Stimulated activated naive CD8-positive, alpha-beta T cell treated with anti-CD3 and anti-CD28 coated beads, Interleukin-15, amount 100 ng/mL, for 72 hours (primary cell): ENCODE results near the gene GARIN5A.
"Not testable (repeated sequence)": the region's sequence is repeated elsewhere in the genome, so short reads cannot be mapped to it uniquely, and the experiment has no call there.

Experiments used
- ATAC-seq: fragments of 150-1000 bp; cut with Tn5 transposase; 2 replicates; pipeline ENCODE4 v1.10.0; 2021; ENCODE audit warnings: mild to moderate bottlenecking, moderate library complexity
- DNase-seq, 2 donors: peaks; one replicate each; pipeline ENCODE4 v3.0.0; 2021 to 2022
- H3K27ac Mint-ChIP-seq, 2 donors: one replicate each; pipeline ENCODE4 v1.8.0; 2022; ENCODE audit warnings: mild to moderate bottlenecking in 2 of 2, mixed read lengths in 2 of 2, moderate library complexity in 2 of 2
- H3K27me3 Mint-ChIP-seq: one replicate; pipeline ENCODE4 v1.8.0; 2022; ENCODE audit warnings: mixed read lengths
- H3K4me1 Mint-ChIP-seq: one replicate; pipeline ENCODE4 v1.8.0; 2022; ENCODE audit warnings: mild to moderate bottlenecking, mixed read lengths
- H3K4me3 Mint-ChIP-seq, 2 donors: one replicate each; pipeline ENCODE4 v1.8.0; 2022; ENCODE audit warnings: mild to moderate bottlenecking in 2 of 2, mixed read lengths in 2 of 2, moderate library complexity in 1 of 2
- H3K9me3 Mint-ChIP-seq, 2 donors: one replicate each; pipeline ENCODE4 v1.8.0; 2022; ENCODE audit warnings: mixed read lengths in 2 of 2

Gene GARIN5A

GRCh38 chr19:50482916-50483315 lies 6.3 kb upstream of the GARIN5A start:
- Mint-ChIP-seq H3K4me3 (no peak overlapping the region), H3K27ac (no peak overlapping the region), H3K9me3 (no peaks in the 10 kb centered on the region), H3K27me3 (no peaks in the 10 kb centered on the region), H3K4me1 (peaks cover 15% of the 10 kb centered on the region)
- DNase-seq (no peak), ATAC-seq (no peak)

DNA sequence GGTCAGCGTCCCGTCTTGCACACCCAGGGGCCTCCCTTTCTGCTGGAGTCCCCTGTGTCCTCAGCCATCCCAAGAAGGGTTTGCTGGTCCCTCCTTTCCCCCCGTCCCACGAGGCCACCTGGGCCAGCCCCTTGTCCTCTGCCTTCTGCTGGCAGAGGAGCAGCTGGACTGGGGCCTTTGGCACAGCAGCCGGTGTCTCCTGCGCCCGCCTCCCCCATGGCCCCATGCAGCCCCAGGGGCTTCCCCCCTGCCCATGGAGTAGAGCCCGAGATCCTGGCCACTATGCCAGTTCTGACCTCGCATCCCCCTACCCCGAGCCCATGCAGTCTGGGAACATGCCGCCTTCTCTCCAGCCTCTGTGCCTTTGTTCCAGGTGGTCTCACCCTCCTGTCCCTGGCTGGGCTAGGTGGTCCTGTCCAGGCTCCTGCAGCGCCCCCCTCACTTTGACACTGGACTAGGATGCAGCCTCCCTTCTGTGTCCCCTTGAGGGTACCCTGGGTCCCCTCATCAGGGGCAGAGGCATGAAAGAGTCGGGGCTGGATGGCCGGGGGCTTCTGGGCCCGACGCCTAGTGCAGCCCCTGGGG lies 5.7 kb upstream of the GARIN5A start:
- peak overlapping the region in 1 of 2 donors; percentile 67 for H3K27ac Mint-ChIP-seq
- ATAC-seq (no peak), DNase-seq (no peak)
- H3K9me3 Mint-ChIP-seq: no peaks in the 10 kb centered on the region
- no peaks in the 10 kb centered on the region for H3K27me3 Mint-ChIP-seq
- peaks cover 20% of the 10 kb centered on the region for H3K4me1 Mint-ChIP-seq
- H3K4me3 Mint-ChIP-seq: no peak overlapping the region

DNA sequence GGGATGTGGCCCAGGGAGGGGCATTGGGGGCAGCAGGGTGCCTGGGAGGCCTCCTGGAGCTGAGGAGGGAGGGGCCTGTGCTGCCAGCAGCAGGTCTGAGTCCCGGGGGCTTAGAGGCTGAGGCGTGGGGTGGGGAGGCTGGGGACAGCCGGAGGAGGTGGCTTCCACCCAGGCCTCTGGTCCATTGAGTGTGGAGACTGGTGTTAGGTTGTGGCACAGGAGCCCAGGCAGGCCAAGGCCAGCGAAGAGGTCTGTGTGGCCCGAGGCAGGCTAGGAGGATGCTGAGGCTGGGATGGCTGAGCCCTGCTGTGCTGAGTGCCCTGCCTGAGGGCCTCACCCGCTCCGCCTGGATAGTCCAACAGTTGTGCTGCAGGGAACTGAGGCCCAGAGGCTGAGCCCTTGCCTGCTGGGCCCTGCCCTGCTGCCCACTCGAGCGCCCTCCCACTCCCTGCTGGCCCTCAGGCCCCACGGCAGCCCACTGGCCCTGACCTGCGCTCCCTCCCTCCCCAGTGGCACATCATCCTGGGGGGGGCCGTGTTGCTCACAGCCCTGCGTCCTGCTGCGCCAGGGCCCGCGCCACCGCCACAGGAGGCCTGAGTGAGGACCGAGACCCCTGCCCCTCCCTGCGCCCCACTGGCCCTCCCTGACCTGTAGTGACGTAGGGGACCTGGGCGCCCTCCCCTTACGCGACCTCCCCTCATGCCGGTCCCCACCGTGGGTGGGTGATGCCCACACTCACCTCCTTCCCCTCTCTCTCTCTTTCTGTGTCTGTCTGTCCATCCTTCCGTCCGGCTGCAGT lies 4.9 kb upstream of the GARIN5A start:
- Mint-ChIP-seq H3K27ac (peak overlapping the region in 1 of 2 donors; percentile 46), H3K9me3 (no peaks in the 10 kb centered on the region), H3K27me3 (no peaks in the 10 kb centered on the region), H3K4me3 (no peak overlapping the region), H3K4me1 (peaks cover 28% of the 10 kb centered on the region)
- ATAC-seq: peak; percentile 60
- DNase-seq: no peak

DNA sequence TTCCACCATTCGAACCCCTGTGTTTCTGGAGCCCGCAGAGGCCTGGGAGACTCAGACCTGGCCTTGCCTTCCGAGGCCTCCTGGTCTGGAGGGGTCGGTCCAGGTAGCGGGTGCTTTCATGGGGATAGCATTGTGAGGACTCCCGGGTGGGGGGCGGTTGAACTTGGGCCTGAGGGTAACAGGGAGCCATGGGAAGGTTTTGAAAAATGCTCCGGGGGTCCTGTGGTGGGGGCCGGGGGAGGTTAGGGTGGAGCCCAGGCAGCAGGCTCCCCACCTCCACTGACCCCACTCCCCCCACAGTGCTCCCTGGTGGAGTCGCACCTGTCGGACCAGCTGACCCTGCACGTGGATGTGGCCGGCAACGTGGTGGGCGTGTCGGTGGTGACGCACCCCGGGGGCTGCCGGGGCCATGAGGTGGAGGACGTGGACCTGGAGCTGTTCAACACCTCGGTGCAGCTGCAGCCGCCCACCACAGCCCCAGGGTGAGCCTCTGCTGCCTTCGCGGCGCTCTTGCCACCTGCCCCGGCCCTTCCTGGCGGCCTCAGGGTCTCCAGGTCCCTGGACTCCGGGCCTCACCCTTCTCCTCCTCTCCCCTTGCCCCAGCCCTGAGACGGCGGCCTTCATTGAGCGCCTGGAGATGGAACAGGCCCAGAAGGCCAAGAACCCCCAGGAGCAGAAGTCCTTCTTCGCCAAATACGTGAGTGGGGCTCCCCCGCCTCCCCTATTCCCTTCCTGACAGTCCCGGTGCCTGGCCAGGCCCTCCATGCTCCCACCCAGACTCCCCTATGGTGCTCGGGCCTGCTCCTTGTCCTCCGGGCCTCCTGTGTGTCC lies 3.8 kb upstream of the GARIN5A start:
- DNase-seq (no peak), ATAC-seq (no peak)
- Mint-ChIP-seq H3K9me3 (peaks cover 0 to 7% of the 10 kb centered on the region in 2 donors), H3K4me1 (peaks cover 39% of the 10 kb centered on the region), H3K27ac (peak overlapping the region; percentile 19 to 34), H3K27me3 (no peaks in the 10 kb centered on the region), H3K4me3 (no peak overlapping the region)

- Mint-ChIP-seq H3K9me3 (peaks cover 0 to 7% of the 10 kb centered on the region in 2 donors), H3K4me1 (peaks cover 46% of the 10 kb centered on the region), H3K4me3 (no peak overlapping the region), H3K27ac (no peak overlapping the region), H3K27me3 (no peaks in the 10 kb centered on the region)
- DNase-seq: no peak
- no peak for ATAC-seq
Observed at GRCh38 chr19:50479761-50480251, 3.2 kb upstream of the GARIN5A start.

- peak overlapping the region in 1 of 2 donors; percentile 24 for H3K4me3 Mint-ChIP-seq
- DNase-seq (no peak), ATAC-seq (no peak)
- peaks cover 0 to 7% of the 10 kb centered on the region in 2 donors for H3K9me3 Mint-ChIP-seq
- H3K4me1 Mint-ChIP-seq: peaks cover 46% of the 10 kb centered on the region
- peak overlapping the region; percentile 46 to 78 for H3K27ac Mint-ChIP-seq
- H3K27me3 Mint-ChIP-seq: no peaks in the 10 kb centered on the region
Observed at GRCh38 chr19:50478901-50479715, 2.5 kb upstream of the GARIN5A start.

DNA sequence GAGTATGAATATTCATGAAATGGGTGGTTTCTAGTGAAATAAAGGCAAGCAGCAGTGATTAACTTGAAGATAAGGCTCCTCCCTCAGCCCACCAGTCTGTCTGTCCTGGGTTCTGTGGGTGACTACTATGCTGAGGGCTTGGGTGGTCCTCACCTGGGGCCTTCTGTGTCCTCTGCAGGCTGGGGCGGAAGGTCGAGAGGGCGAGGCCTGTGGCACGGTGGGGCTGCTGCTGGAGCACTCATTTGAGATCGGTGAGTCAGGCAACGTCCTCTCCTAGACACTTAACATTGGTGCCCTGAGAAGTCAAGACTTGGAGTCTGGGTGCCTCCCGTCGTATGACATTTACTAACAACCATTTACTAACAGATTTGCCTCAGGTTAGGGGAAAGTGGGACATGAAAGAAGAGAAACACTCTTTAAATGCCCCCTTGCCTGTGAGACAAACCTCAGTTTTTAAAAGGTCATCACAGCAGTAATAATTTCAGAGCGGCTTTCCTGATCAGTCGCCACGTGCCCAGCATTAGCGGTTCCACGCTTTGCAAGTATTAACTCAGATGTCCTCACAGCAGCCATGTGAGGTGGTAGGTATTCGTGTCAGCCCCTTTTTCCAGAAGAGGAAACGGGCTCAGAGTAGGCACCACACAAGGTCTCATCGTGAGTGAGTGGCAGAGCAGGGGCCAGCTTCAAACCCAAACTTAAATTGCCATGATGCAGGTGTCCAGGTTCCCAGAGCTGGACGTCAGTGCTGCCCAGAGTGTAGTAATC lies 1.3 kb upstream of the GARIN5A start:
- DNase-seq (no peak), ATAC-seq (no peak)
- peaks cover 46% of the 10 kb centered on the region for H3K4me1 Mint-ChIP-seq
- no peaks in the 10 kb centered on the region for H3K27me3 Mint-ChIP-seq
- H3K27ac Mint-ChIP-seq: peak overlapping the region; percentile 2 to 3
- H3K4me3 Mint-ChIP-seq: peak overlapping the region; percentile 95 to 100
- peaks cover 0 to 7% of the 10 kb centered on the region in 2 donors for H3K9me3 Mint-ChIP-seq

DNA sequence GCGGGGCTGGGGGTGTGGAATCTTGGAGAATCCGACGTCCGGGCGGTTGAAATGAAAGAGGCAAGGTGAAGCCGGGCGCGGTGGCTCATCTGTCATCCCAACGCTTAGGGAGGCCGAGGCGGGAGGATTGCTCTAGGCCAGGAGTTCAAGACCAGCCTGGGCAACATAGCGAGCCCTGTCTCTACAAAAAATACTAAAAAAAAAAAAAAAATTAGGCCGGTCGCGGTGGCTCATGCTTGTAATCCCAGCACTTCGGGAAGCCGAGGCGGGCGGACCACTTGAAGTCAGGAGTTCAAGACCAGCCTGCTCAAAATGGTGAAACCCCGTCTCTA lies 225 bp upstream of the GARIN5A start:
- peaks cover 46% of the 10 kb centered on the region for H3K4me1 Mint-ChIP-seq
- peaks cover 0 to 7% of the 10 kb centered on the region in 2 donors for H3K9me3 Mint-ChIP-seq
- H3K4me3 Mint-ChIP-seq: peak overlapping the region; percentile 95 to 100
- DNase-seq (no peak), ATAC-seq (peak; percentile 7)
- H3K27ac Mint-ChIP-seq: peak overlapping the region; percentile 97 to 99
- H3K27me3 Mint-ChIP-seq: no peaks in the 10 kb centered on the region

DNA sequence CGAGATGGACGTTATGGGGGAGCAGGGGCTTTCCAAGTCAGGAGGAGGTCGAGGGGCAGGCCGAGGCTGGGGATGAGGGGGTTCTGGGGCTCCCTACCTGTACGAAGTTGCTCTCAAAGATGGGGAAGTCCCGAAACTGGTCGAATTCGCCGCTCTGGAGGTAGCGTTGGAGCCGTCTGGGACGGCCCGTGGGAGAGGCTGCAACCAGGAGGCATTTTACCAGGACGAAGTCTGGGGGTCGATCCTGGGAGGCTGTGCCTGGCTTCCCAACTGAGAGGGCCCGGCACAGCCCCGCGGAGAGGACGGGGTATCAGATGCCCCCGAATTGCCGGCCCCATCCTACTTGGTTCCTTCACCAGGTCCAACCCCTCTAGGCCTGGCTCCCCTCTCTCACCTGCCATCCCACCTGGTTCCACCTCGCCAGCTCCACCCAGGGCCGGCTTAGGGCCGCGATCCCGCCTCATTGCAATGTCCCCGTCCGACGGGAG lies 868 bp downstream of the GARIN5A start:
- Mint-ChIP-seq H3K4me3 (peak overlapping the region; percentile 71 to 100), H3K9me3 (peaks cover 0 to 7% of the 10 kb centered on the region in 2 donors), H3K4me1 (peaks cover 46% of the 10 kb centered on the region), H3K27me3 (no peaks in the 10 kb centered on the region), H3K27ac (peak overlapping the region in 1 of 2 donors; percentile 99)
- ATAC-seq (peak; percentile 6), DNase-seq (no peak)

GRCh38 chr19:50475101-50475568 lies 1.5 kb downstream of the GARIN5A start:
- H3K4me1 Mint-ChIP-seq: peaks cover 46% of the 10 kb centered on the region
- H3K27me3 Mint-ChIP-seq: no peaks in the 10 kb centered on the region
- DNase-seq: no peak
- peak overlapping the region in 1 of 2 donors; percentile 99 for H3K27ac Mint-ChIP-seq
- ATAC-seq: no peak
- H3K9me3 Mint-ChIP-seq: peaks cover 0 to 7% of the 10 kb centered on the region in 2 donors
- peak overlapping the region; percentile 45 to 100 for H3K4me3 Mint-ChIP-seq

GRCh38 chr19:50473336-50473735 lies 3.3 kb downstream of the GARIN5A start:
- not testable (repeated sequence) for ATAC-seq, H3K4me3 Mint-ChIP-seq, H3K9me3 Mint-ChIP-seq, DNase-seq, H3K27ac Mint-ChIP-seq
- Mint-ChIP-seq H3K27me3 (peaks cover 12% of the 10 kb centered on the region), H3K4me1 (peaks cover 34% of the 10 kb centered on the region)

GRCh38 chr19:50468818-50469217 lies 7.8 kb downstream of the GARIN5A start:
- H3K27ac Mint-ChIP-seq: no peak overlapping the region
- peaks cover 28% of the 10 kb centered on the region for H3K27me3 Mint-ChIP-seq
- no peaks in the 10 kb centered on the region for H3K9me3 Mint-ChIP-seq
- DNase-seq (no peak), ATAC-seq (no peak)
- H3K4me3 Mint-ChIP-seq: no peak overlapping the region
- H3K4me1 Mint-ChIP-seq: no peaks in the 10 kb centered on the region

DNA sequence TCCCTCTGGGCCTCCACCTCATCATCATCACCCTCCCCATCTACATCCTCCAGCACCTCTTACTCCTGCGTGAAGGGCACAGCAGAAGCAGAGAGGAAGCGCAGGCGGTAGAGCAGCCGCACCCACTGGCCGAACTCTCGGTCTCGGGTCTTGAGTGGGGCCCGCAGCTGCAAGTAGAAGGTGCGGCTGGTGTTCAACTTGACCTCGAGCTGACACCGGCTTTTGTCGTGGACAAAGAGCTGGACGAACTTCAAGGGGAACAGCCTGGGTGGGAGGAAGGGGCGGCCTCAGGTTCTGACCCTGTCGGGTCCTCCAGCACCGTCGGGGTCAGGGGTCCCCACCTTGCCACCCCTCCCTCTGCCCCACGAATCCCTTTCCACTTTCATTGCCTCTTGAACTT lies 9.1 kb downstream of the GARIN5A start:
- ATAC-seq (no peak), DNase-seq (no peak)
- H3K9me3 Mint-ChIP-seq: no peaks in the 10 kb centered on the region
- no peaks in the 10 kb centered on the region for H3K4me1 Mint-ChIP-seq
- H3K4me3 Mint-ChIP-seq: no peak overlapping the region
- H3K27me3 Mint-ChIP-seq: peaks cover 28% of the 10 kb centered on the region
- H3K27ac Mint-ChIP-seq: no peak overlapping the region

- H3K9me3 Mint-ChIP-seq: no peaks in the 10 kb centered on the region
- H3K4me3 Mint-ChIP-seq: no peak overlapping the region
- H3K4me1 Mint-ChIP-seq: no peaks in the 10 kb centered on the region
- no peak overlapping the region for H3K27ac Mint-ChIP-seq
- no peak for DNase-seq
- peaks cover 28% of the 10 kb centered on the region for H3K27me3 Mint-ChIP-seq
- no peak for ATAC-seq
Observed at GRCh38 chr19:50466706-50467039, 10.0 kb downstream of the GARIN5A start.
